CD4-positive, alpha-beta T cell treated with Interleukin-17A for 4 hours (primary cell): ENCODE results near the gene DISC1.
A peak's percentile ranks its signal among the peaks of the same experiment; 100 is the strongest.

ENCODE experiments used
- DNase-seq: peaks from one replicate; pipeline ENCODE4 v3.0.0-alpha.2; 2020; ENCODE audit warnings: mixed read lengths

The DISC1 gene

DNA sequence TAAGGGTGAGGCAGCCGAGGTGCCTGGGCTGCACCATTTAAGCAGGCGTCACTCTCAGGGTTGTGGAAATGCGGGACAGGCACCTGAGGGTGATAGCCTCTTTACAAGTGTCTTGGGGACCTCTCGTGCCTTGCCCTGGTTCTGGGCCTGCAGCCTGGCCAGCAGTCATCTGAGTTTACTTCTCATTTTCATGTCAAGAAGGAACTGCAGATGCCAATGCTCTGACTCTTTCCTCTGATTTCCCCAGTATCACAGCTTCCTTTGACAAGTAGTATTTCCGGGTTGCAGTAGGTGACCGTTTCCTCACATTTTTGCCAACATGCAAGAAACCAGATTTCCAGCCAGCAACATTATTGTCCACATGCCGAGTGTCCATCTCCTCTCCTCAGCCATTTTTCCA is 286.9 kb downstream of the DISC1 start:
- no peak for DNase-seq

DNA sequence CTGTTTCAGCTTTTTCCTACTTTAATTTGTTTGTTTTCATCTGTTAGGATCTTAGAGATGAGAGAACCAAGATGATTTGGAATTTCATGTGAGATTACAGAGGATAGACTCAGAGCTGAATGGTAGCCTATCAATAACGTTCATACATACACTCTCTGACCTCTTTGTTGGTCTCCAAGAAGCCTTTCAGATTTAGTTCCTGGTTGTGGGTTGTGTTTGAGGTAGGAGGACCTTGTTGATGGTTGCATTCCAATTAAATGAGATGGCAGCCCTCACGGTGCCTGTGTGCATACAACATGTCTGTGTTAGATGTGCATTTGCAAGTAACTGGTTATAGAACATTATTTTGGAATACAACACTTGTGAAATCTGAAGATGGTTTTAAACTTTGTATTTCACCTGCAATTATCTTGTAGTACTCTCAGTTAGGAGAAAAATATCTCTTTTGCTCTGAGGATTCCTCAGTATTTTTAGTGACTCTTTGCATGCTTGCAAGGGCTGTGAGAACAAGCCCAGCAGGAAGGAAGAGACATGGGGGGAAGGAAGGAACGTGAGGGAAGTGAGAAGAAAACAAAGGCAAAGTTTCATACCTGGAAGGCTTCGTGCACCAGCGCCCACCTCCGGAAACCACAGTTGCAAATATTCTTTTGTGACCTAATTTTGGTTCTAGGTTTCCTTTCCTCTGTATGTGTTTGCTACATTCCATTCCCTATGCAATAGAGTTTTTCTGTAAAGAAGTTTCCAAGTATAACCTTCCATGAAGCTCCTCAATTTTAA is 291.8 kb downstream of the DISC1 start:
- DNase-seq, result peak; percentile 60

DNA sequence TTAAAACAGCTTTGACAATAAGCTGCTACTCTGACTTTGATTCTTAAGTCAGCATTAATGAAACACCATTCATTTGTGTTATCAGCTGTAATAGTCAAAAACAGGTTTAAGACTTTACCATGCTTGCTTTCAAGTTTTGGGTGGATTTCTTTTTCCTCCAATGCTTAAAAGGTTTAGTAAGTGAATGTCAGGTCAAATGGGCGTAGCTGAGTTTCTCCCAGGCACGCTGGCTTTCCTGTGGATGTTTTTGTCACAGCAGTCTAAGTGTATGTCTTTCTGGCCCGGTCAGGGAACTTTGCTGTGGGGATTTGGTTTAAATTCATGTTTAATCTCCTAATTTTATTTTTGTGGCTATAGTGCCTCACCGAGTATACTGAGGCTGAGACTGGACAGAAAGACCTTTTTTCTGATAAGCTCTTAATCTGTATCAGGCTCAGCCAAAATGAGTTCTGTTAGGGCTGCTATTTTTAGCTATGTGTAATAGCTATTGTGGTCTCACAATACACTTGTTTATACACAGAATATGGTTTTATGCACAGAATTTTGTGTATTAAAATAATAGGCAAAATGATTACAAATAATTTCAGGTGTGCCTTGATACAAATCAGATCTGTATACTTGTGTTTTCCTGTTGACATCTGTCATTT is 292.8 kb downstream of the DISC1 start:
- no peak for DNase-seq

DNA sequence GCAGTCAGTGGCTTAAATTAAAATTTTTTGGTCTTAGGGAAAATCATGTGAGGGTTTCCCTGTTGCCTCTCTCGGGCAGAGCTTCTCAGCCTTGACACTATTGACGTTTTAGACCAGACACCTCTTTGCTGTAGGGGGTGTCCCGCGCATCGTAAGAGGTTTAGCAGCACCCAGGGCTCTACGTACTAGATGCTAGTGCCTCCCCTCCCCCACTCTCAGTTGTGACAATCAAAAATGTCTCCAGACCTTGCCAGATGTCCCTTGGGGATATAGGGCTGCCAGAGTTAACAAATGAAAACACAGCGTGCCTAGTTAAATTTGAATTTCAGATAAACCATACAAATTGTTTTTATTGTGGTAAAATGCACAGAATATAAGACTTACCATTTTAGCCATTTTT is 293.3 kb downstream of the DISC1 start:
- peak; percentile 17 for DNase-seq

DNA sequence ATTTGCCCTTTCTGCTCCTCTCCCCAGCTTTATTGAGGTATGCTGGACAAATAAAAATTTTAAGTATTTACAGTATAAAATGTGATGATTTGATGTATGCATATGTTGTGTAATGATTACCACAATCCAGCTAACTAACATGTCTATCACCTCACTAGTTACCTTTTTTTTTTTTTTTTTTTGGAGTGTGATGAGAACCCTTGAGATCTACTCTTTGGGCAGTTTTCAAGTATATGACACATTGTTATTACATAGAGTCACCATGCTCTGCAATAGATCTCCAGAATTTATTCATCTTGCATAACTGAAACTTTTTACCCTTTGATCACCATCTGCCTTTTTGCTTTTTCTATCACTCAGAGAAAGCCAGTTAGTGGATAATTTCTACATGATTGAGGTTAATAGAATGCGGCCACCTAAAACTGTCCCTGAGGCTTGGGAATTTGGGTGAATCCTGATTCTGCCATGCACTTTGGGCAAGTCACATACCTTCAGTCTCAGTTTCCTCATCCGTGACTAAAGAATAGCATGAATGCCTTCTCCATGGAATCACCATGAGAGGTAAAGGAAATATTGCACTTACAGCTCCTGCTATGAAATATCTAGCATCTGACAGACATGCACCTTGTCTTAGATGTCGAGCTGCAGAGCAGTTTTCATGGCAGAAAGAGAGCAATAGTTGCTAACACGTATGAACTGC is 295.2 kb downstream of the DISC1 start:
- DNase-seq, result no peak

DNA sequence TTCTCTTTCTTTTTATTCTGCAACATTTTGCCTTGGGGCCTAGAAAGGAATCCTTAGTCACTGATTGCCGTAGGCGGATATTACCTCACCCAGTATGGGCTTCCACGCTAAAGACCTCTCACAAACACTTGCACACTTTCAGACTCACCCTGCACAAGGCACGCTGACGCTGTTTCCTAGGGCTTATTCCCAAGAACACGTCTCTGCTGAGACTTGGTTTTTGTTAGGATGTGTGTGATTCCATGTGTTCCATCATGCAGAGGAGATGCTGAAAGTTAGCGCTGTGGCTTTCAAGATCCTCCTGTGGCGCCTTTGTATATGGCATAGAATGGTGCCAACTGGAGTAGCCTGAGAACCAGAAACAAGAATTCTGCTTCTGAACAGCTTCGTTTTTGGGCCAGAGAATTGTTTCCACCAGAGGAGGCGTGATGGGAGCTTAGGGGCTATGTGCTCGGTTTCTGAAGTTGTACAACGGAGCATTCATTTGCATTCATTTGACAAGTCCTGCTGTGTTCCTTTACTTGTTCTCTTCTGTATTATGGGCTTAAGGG is 297.0 kb downstream of the DISC1 start:
- no peak for DNase-seq

DNA sequence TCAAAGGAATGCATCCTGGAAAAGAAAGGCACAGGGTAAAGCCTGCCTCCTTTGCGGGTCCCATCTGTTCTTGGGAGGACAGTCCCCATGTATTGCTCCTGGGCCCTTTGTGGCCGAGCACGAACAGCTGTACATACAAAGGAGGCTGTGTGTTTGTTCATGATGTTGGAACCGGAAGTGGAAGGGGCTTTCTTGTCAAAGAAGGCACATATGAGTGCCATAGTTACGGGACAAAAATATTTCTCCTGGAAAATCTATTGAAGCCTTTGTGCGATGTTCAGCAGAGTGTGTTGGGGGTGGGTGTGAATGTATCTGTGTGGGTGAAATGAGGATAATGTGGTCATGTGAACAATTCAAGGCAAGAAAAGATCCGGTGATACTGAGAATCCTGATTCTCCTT is 297.6 kb downstream of the DISC1 start:
- DNase-seq, result no peak

DNA sequence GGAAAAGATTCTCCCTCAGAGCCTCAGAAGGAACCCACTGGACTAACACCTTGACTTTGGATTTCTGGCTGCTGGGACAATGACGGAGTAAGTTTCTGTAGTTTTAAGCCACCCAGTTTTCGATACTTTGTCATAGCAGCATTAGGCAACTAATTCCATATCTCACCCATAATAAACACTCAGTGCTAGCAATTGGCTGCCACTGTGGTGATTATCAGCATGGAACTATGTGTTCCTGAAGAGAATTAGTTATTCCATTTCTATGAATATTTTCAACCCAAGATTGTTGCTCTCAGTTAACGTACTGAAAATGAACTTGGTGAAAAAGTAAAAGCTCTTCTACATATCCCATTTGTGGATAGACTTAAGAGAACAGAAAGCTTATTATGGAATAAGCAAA is 299.3 kb downstream of the DISC1 start:
- no peak for DNase-seq

DNA sequence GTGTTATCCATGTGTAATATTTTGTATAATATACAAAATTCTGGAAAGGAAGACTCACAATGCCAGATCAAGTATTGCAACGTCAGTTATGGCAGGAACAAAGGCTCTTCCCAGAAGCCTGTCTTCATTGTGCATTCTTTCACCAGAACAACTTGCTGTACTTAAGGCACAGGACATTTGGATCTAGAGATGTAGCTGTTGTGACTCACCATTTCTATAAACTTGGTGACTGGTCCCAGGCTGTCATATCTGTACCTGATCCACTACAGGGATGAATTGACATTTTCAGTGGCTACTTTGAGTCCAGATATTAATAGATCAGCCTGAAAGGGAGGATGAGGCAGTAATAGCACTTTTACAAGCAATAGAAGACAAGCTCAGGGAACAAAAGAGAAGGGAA is 299.8 kb downstream of the DISC1 start:
- DNase-seq, result no peak

DNA sequence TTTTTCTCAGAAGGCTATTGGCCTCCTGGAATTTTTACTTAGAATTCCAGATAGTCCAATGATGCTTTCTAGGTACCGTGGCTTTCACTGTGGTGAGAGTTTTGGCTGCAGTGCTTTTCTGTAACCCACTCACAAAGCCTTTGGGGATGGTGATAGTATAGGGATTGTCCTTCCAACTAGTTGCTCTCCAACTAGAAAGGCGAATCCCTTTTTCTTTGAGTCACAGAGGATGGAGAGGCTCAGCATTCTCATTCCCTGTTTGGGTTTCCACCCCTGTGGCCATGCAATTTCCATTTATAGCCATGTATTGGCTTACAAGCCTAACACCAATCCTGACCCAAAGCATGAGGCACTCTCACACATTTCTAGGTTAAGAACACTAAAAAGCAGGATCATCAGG is 300.3 kb downstream of the DISC1 start:
- no peak for DNase-seq

DNA sequence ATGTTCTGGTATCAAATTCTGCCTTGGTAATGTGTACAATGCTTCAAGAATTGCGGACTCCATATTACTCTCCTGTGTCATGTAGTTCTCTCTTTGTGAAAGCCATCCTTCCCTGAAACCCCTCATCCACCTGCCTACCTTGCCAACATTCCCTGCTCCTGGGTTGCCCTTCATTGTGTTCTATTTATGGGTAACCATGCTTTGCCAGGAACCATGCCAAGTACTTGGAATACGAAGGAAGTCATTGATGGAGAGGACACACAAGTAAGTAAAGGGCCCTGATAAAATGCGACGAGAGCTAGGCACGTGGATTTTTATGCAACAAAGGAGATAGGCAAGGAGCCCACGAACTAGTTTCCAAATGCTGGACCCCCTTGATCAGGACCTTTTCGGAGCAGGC is 300.8 kb downstream of the DISC1 start:
- no peak for DNase-seq

DNA sequence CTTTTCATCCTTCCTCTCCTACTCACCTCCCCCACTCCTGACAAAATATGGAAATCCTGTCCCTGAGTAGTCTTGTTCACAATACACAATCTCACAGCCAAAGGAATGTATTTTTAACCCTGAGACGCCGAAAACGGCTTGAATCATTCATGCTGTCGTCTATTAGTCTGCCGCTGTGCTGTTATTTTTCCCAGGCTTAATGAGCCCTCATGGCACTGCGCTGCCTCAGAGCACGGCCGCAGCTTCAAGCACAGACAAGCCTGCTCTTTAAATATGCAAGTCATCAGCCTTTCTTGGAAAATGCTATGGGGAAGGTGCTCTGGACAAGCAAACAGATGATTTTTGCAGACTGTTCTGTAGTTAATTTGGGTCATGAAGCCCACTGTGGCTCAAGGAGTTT is 302.7 kb downstream of the DISC1 start:
- DNase-seq, result no peak

DNA sequence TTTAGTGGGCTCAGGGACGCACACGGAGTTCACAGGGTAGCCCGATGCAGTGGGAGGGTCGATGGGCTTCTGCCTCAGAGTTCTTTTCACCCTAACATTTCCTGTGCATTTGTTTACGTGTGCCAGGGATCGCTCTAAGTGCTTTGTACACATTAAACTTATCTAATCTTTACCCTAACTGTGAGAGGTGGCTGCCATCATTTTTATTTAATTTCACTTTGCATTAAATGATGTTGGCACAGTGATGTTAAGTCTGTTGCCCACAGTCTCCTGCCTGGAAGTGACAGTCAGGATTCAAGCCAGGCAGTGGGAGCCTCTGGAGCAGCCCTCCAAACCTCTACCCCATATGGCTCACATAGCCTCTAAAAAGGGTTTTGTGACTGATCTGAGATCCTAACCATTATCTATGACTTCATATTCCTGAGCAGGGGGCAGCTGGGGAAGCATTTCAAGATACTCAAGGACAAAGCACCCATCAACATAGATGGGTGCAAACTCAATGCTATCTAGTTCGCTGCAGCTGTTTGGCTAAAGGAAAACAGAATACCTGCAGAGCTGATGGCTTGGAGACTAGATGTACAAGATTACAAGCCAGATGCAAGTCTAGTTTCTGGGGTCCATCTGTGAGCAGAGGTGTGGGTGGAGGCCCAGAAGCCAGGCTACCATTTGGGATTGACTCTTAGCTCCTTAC is 303.8 kb downstream of the DISC1 start:
- no peak for DNase-seq

DNA sequence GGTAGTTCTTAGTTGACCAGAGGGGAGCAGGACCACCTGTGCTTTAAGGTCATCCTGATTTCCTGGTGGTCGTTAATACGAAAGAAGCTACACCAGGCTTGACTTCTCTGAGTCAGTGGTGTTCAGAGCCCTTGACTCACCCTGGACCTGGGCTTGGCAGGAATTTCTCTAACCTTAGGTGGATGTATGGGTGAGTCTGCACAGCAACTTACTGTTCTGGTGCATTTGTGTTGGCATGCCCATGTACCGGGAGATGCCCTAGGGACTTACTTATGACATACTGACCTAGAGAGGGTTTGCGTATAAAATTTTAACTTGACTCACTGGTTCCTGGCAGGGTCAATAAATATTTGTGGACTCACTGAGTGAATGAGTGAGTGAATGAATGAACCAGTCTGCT is 304.6 kb downstream of the DISC1 start:
- no peak for DNase-seq

DNA sequence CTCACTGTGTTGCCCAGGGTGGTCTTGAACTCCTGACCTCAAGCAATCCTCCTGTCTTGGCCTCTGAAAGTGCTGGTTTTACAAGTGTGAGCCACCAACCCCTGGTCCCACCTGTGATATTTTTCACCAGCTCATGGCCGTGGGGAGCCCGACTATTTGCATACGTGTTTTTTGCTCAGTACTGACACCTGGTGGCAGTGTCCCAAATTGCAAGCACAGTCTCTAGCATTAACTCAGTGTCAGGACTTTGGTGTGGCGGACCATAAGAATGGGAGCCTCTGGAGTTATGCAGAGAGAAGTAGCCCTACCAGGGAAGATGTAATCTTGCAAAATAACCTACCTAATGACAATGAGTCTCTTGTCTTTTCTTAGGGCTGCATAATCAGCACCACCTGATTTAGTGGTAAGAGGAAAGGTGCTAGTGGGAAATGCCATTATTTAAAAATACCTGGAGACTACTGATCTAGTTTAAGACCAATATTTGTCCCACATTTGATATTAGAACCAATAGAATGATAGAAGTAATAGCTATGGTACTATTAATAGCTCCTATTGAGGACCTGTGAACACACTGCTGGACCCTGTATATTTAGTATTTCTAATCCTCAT is 305.4 kb downstream of the DISC1 start:
- DNase-seq, result peak; percentile 61

DNA sequence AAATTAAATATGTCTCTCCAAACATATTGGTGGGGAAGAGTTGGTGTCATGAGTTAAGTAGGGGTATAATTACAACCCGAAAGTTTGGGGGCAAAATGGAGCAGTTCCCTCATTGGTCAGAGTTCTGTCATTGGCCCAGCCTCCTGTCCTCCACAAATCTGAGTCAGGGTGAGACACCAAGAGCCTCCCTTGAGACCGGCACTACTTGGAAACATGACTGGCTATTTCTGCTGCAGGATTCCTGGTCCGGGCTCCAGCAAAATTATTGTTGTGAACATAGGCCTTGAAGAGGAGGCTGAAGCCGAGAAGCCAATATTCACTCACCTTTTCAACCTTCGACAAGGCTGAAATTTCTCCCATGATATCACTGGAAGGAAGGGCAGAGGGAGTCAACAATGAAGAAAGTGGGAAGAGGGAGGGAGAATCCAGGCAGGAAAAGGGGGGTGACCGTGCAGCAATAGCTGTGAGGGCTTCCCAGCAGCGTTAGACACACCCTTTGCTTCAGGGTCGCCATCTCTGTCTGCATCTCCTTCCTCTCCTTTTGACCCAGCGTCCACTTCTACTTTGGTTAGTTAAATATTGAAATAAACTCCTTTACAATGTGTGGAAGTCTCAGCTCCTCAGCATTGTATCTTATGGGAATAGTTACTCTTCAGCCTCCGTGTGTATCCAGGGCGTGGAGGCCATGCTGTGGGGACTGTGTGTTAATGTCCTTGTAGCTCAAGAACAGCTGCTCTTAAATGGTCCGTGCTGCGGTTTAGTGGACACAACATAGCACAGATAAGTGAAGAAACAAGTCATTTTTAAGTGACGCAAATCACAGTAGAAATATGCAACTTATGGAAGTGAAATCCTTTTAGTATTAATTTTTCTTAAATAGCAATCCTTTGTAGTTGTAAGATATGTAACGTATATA is 307.4 kb downstream of the DISC1 start:
- DNase-seq, result no peak

DNA sequence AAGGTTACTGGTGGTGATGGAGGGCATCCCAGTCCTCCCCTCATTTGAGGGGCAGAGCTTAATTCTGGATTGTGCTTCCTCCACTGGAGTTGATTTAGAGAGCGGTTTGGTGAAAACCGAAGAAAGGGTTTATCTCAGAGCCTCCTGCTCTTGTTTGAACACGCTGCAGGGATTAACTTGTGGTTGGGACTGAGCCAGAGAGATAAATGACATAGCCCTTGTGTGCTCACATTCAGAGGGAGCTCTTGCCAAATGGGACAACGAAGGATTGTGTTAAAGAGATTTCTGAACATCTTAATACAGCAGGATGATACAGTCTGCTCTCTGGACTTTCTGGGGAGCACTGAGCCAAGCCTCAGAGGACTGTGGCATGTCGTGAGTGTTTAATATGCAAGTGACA is 308.2 kb downstream of the DISC1 start:
- DNase-seq, result no peak

DNA sequence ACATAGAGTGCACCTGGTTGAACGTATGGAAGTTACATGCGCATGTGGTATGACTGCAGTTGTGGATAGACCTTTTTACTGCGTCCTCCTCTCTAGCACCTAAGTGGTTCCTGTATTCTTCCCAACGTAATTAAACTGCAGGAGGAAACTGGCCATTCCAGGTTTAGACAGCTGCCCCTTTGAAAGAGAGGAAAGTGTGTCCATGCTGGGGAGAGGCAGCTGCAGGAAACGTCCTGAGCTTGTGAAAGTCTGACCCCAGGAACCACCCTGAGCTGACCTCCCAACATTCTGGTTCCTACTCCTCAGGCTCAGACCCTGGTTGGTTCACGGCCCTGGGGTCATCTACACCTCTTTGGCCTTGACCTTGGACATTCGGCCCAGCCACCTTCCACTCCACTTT is 309.3 kb downstream of the DISC1 start:
- DNase-seq, result no peak

DNA sequence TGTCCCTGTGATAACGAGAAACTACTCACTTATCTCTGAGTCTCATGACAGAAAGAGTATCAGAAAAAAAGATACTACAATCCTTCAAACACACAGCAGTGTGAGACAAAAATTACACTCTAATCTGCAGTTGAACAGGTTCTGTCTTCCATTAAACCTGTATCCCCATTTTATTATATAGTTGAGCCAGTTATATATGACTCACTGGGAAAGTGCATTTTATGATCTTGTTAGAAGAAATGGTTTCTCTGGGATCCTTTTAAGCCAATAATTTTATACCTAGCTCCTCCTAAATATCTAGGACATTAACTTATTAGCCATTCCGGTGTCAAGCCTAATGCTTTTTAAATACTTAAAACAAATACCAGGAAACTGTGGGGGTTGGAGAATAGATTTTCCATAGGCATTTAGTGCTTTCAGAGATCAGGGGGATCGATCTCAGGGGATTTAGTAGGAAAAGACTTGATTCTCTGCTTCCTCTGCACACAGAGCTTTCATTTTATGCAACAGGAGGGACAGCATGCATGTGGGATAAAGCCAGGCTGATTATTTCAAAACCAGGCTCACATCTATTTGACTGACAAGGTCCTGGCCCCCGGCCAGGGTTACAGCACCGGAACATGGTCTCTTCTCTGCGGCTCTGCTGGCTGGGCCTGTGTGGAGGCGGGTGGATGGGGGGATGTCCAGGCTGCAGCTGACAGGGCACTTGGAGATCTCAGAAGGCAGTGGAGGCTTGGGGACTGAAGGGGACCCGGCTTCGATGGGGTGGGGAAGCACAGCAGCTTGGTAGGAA is 310.6 kb downstream of the DISC1 start:
- no peak for DNase-seq

DNA sequence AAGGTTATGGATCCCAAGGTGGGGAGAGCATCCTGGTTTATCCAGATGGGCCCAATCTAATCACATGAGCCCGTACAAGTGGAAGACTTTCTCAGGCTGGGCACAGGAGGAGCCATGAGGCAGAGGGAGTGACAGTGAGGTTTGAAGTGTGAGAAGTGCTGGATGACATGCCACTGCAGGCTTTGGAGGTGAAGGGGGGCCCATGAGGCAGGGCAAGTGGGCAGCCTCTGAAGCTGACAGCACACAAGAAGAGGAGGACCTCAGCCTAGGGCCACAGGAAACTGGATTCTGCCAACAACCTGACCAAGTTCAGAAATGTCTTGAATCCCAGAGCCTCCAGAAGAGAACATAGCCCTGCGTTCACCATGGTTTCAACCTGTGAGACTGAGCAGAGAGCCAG is 311.6 kb downstream of the DISC1 start:
- DNase-seq, result no peak

DNA sequence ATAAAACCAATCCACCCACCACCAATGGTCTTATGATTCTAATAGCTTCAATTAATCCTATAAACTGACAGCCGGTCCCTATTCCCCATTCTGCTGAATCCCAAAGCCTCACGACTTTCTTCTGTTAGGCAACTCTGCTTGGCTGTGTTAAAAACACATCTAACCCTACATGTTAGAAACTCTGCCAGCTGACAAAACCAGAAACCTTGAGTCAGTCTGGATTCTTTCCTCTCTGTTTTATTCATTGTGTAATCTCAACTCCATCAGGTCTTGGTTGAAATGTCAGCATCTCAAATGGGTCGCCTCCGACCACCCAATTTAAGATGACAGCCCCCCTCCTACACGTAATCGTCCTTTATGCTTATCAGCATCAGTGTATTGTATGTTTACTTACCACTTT is 312.1 kb downstream of the DISC1 start:
- no peak for DNase-seq
